ENCODE measurements around the gene CA5A. TPM values are rescaled to one million over a fixed set of nuclear protein-coding genes. Genes with fewer than 3 reads are reported as not detected.

Gene CA5A
- total RNA-seq, 1 experiment from 2014 or later = not detected

DNA sequence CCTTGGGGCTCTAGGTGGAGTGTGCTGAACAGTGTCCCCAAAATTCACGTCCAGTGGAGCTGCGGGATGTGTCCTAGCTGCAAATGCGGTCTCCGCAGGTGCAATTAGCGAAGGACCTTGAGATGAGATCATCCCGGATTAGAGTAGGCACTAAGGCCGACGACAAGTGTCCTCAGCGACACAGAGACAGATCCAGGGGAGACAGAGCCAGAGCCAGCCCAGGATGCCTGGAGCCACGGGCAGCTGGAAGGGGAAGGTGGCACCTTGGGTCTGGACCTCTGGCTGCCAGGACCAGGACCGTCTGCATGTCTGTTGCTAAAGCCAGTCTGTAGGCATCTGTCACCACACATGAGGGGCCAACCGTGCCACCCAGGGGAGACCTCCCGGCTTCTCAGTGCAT, 91.5 kb downstream of the CA5A start:
- Histone ChIP-seq H3K4me3 (no peak overlapping the region), H3K9me3 (replicated peaks) (no peaks in the 10 kb centered on the region), H3K27ac (no peak overlapping the region), H3K4me1 (peaks cover 24% of the 10 kb centered on the region), H3K27me3 (no peaks in the 10 kb centered on the region), H3K36me3 (peaks cover 27% of the 10 kb centered on the region)
- DNase-seq = no peak

DNA sequence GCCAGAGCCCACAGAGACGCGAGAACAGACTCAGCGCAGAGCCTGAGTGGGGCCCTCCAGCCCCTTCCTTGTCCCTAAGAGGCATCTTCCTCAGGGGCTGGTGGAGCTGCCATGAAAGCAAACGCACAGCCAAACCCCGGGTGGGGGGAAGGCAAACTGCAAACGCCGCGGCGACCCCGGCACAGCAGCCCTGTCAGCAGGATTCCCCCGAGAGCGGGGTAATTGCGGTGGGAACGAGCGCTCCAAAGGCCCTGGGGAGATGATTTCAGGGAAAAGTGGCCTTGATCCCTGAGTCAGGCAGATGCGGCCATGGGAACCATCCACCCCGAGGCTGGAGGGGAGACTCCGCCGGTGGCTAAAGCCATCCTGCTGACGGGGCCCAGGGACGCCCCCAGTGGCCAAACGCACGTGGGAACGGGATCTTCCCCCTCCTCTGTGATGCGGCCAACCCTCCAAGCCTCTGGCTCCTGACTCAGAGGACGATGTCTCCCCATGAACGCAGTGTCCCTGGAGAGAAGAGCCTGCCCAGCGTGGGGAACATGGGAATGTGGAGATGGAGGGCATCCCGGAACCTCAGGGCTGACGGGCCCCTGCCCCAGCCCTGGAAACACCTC, 92.1 kb downstream of the CA5A start:
- Histone ChIP-seq H3K4me3 (no peak overlapping the region), H3K9me3 (replicated peaks) (no peaks in the 10 kb centered on the region), H3K27ac (no peak overlapping the region), H3K36me3 (peaks cover 25% of the 10 kb centered on the region), H3K4me1 (peaks cover 18% of the 10 kb centered on the region), H3K27me3 (no peaks in the 10 kb centered on the region)
- DNase-seq = no peak

DNA sequence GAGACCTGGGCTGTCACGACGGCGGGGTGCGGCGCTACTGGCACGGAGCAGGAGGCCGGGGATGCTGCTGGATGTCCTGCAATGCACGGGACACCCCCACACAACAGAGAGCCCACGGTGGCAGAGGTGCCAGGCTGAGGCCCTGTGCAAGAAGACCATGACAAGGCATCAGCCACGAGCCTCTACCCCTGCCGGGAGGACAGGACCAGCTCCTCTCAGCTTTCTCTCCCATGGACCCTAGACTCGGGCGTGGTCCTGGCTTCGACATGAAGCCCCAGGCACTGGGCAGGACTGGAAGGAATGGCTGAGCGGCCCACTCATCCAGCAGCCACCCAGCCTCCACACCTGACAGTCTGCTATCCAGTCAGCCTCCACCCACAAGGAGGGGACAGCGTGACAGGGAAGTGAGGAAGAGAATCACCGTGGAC, 92.6 kb downstream of the CA5A start:
- H3K27ac ChIP-seq = no peak overlapping the region
- no peaks in the 10 kb centered on the region for H3K9me3 ChIP-seq (replicated peaks)
- peaks cover 29% of the 10 kb centered on the region for H3K36me3 ChIP-seq
- H3K4me1 ChIP-seq = peaks cover 16% of the 10 kb centered on the region
- DNase-seq = no peak
- no peaks in the 10 kb centered on the region for H3K27me3 ChIP-seq
- H3K4me3 ChIP-seq = no peak overlapping the region

DNA sequence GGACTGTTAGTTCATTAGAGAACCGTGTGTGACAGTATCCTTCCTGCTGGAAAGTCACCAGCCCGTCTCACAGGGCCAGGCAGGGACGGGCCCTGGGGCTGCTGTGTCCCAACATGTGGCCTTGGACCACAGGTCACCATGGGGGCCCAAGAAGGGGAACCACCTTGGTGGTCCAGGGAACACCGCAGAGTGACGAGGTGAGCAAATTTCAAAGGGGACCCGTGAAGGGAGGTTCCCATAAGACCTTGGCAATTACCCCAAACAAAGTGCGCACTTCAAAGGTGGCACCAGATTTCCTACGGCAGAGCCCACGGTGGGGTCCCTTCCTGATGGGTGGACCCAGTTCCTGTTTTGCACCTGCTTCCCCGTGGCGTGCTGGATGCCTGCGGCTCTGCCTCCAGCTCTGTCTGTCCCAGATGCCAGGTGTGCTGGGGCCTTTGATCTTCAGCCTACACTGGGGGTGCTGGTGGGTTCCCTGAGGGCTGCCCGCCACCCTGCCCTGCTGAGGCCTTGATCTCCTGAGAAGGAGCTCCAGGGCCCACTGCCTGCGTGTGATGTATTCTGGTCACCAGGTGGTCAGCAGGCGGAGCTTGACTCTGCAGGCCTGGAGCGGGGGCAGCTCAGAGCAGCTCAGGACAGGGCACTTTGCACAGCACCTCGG, 94.0 kb downstream of the CA5A start:
- Histone ChIP-seq H3K4me1 (peaks cover 7% of the 10 kb centered on the region; the same call in 1 of the 2 replicates), H3K9me3 (replicated peaks) (no peaks in the 10 kb centered on the region), H3K27me3 (no peaks in the 10 kb centered on the region), H3K27ac (no peak overlapping the region), H3K4me3 (no peak overlapping the region), H3K36me3 (peaks cover 30% of the 10 kb centered on the region)
- DNase-seq = no peak

DNA sequence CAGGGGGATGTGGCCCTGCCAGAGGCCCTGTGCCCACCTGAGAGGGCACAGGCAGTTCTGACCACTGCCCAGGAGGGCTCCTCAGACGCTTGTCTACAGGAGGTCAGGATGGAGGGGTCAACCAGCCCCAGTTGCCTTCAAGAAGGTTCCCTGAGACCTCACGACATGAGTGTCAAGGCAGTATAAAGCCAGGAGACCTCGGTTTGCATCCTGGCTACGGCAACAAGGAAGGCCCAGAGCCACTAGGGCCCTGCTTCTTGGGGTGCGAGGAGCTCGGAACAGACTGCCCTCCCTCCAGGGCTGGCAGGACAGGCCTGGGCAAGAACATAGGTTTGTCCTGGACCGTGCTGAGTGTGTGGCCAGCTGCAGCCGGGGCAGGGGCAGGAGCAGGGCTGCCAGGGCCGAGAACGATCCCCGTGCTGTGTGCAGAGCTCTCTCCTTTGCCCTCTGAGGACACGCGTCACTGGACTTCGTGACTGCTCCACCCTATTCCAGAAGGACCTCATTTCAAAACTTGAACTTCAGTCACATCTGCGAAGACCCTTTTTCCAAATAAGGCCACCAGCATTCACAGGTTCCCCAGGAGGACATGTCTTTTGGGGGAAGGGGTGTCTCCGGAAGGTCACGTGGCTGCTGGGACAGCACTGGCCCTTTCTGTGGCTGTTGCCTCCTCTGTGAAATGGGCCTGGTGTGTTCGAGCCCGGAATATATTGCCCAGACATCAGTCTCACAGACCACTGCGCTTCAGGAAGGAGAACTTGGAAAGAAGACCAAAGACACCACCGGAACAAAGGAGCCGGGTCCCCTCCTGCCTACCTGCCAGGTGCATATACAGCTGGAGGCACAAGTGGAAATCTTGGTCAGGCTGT, 94.8 kb downstream of the CA5A start:
- H3K36me3 ChIP-seq = peaks cover 33% of the 10 kb centered on the region
- H3K27ac ChIP-seq = no peak overlapping the region

DNA sequence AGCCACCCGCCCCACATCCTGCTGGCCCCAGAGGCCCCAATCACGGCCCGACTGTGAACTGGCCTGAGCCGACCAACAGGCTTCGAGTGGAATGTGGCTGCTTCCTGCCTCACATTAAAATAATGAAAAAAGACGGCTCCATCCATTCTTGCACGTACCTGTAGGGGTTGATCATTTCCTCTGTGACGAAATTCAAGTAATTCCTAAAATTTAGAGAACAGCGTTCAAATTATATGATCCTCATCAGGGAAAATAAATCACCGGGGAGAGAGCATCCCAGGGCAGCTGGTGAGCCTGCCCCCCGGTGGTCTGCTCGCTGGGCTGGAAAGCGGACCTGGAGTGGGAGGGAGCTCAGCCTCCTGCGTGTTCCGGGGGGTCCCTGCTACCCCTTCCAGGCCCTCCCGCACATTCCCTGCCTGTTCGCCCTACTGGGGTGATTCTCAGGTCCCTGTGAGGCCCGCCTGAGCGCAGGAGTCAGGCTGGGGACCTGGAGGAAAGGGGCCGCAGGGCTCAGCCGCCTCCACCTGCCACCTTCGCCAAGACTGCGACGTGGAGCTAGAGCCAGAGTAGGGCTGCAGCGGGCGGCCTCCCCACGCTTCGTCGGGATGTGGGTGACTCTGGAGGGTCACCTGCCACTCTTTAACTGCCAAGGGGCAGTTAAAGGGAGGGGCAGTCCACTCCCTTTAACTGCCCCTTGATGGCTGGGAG, 95.9 kb downstream of the CA5A start:
- Histone ChIP-seq H3K36me3 (peaks cover 40% of the 10 kb centered on the region), H3K4me1 (peaks cover 25% of the 10 kb centered on the region), H3K9me3 (replicated peaks) (no peaks in the 10 kb centered on the region), H3K27me3 (no peaks in the 10 kb centered on the region), H3K4me3 (no peak overlapping the region), H3K27ac (no peak overlapping the region)
- no peak for DNase-seq

More for the DNA sequence above, 94.8 kb downstream of the CA5A start:
- DNase-seq = no peak
- no peak overlapping the region for H3K4me3 ChIP-seq
- H3K27me3 ChIP-seq = no peaks in the 10 kb centered on the region
- H3K4me1 ChIP-seq = peaks cover 14% of the 10 kb centered on the region; the same call in 1 of the 2 replicates
- H3K9me3 ChIP-seq (replicated peaks) = no peaks in the 10 kb centered on the region

DNA sequence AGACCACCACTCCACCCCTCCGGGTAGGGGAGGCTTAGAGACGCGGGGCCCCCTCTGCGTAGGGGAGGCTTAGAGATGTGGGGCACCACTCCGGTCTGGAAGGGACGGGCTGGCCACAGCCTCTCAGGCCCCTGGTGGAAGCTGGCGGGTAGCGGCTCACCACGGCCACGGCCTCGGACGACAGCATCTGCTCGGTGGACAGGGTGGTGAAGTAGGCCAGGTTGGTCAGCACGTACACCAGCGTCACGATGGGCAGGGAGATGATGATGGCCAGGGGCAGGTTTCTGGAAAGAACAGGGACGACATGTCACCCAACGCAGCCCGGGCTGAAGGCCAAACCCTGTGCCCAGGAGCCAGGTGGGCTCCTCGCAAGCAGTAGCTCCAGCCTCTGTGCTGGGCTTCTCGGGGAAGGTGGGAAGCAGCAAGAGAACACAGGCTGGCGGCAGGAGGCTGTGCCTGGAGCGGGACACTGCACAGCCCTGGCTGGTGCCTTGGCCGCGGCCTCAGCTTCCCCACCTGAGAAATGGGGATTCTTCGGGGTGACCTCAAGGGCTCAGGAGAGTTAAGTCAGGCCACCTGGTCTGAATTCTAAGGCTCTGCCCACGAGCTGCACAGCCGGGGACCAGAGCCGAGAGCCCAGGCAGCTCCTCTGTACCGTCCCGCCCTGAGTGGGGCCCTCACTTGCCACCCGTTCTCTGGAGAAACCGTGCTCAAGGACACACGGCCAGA, 96.6 kb downstream of the CA5A start:
- Histone ChIP-seq H3K27me3 (no peaks in the 10 kb centered on the region), H3K9me3 (replicated peaks) (no peaks in the 10 kb centered on the region), H3K4me3 (no peak overlapping the region), H3K4me1 (peaks cover 32% of the 10 kb centered on the region), H3K36me3 (peaks cover 40% of the 10 kb centered on the region), H3K27ac (no peak overlapping the region)
- no peak for DNase-seq

DNA sequence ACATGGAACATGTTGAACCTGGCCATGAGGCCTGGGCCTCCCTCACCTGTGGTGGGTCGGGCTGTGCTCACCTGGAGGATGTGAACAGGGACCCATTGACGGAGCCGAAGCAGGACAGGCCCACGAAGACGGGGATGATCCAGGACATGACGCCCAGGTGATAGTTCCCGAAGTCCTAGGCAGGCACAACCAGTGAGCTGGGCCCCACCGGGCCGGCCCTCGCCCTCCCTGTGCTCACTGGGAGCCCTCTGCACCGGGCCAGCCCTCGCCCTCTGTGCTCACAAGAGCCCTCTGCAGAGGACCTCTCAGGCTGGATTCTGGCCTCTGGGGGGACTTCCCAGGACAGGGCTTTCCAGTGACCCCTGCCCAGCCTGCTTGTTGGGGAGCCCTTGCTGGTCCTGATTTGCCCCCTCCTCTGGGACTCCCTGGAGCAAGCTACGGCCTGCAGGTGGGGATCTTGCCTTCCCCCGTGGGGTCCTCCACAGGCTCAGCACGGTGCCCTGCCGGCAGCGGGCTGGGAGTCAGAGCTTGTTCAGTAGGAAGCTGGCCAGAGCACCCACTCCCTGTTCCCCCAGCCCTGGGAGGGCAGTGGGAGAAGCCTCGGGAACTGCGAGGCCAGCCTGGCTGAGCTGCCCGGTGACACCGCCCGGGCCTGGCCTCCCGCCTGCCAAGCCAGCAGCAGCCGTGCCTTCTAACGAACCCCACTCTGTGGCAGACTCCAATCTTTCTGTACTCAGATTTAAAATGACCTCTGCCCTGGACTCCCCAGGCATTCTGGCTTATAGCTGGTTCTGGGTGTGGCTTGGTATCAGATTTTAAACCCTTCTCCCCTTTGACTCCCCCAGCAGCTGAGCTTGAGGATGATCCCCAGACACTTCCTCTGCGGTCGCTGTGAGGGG, 97.4 kb downstream of the CA5A start:
- peaks cover 45% of the 10 kb centered on the region for H3K36me3 ChIP-seq
- DNase-seq = no peak
- H3K27me3 ChIP-seq = no peaks in the 10 kb centered on the region
- H3K4me1 ChIP-seq = peaks cover 39% of the 10 kb centered on the region
- H3K4me3 ChIP-seq = no peak overlapping the region
- no peaks in the 10 kb centered on the region for H3K9me3 ChIP-seq (replicated peaks)
- H3K27ac ChIP-seq = no peak overlapping the region

Other genes with a start within 250 kb of the CA5A start
- 19.2 and 25.9 TPM in 2 replicates for gene KLHDC4, start 170.5 kb downstream of the CA5A start, total RNA-seq (2014; rRNA removed; shearing (Covaris generic))
- 73.8 and 79.8 TPM in 2 replicates for gene SLC7A5, start 67.0 kb downstream of the CA5A start, total RNA-seq (2014; rRNA removed; shearing (Covaris generic))
- 18.4 and 20.2 TPM in 2 replicates for gene BANP, start 14.9 kb upstream of the CA5A start, total RNA-seq (2014; rRNA removed; shearing (Covaris generic))